T-cell (primary cell): ENCODE results near the gene ANKS1A. TPM values are rescaled to one million over a fixed set of nuclear protein-coding genes. Genes with fewer than 3 reads are reported as not detected.
"Not testable (repeated sequence)": the region's sequence is repeated elsewhere in the genome, so short reads cannot be mapped to it uniquely, and the experiment has no call there.

Experiments
- ATAC-seq, 4 experiments: fragments of 200-7000 bp in 3 of 4; fragments of 150-1000 bp in 1 of 4; cut with Tn5 transposase; replicated peaks in 1 of 4; 1 replicate in 3 of 4; 2 replicates in 1 of 4; pipeline ENCODE4 v1.10.0; 2021; ENCODE audit warnings: moderate library complexity in 3 of 4, mild to moderate bottlenecking in 2 of 4, moderate number of reproducible peaks in 1 of 4
- CTCF ChIA-PET, 2 donors: fragments of 300-600 bp; sonication (Branson Sonifier 250); formaldehyde crosslinking; loops; one replicate each; lab custom pipeline; 2022; ENCODE audit warnings: antibody characterized with exemption in 2 of 2; lab: Charles Lee
- POLR2A ChIA-PET, 2 donors: fragments of 300-600 bp; sonication (Branson Sonifier 250); formaldehyde crosslinking; loops; one replicate each; lab custom pipeline; 2022; ENCODE audit warnings: antibody characterized with exemption in 2 of 2; lab: Charles Lee
- DNase-seq, 35 experiments: peaks; one replicate each; pipeline versions ENCODE4 v3.0.0 to v3.0.0-alpha.2; 2013 to 2023
- H3K27ac ChIP-seq: one replicate; pipeline ENCODE4 v1.5.1; 2013; ENCODE audit warnings: low read length
- H3K27me3 ChIP-seq, 2 experiments: replicated peaks in 1 of 2; 1 replicate in 1 of 2; 2 replicates in 1 of 2; pipeline versions ENCODE4 v1.6.1 to v1.7.0; 2013; ENCODE audit warnings: low read length in 1 of 2, mixed read lengths in 1 of 2; ENCODE audit not compliant: control insufficient read depth in 2 of 2, insufficient read depth in 2 of 2; ENCODE audit errors: extremely low read depth in 1 of 2
- H3K36me3 ChIP-seq, 2 donors: 1 replicate in 1 of 2; 2 replicates in 1 of 2; pipeline versions ENCODE4 v1.6.1 to v1.7.0; 2013; ENCODE audit warnings: low read length in 1 of 2; ENCODE audit not compliant: control insufficient read depth in 2 of 2, insufficient read depth in 1 of 2; ENCODE audit errors: extremely low read depth in 1 of 2
- H3K4me1 ChIP-seq, 2 experiments: 1 replicate in 1 of 2; 2 replicates in 1 of 2; pipeline versions ENCODE4 v1.6.1 to v1.7.0; 2013; ENCODE audit warnings: low read length in 2 of 2, mixed read lengths in 1 of 2; ENCODE audit not compliant: insufficient read depth in 2 of 2, control insufficient read depth in 1 of 2; ENCODE audit errors: extremely low read depth in 1 of 2
- H3K4me3 ChIP-seq, 2 donors: 1 replicate in 1 of 2; 2 replicates in 1 of 2; pipeline versions ENCODE4 v1.5.1 to v1.7.0; 2013; ENCODE audit warnings: mild to moderate bottlenecking in 2 of 2, low read length in 1 of 2, moderate library complexity in 1 of 2; ENCODE audit not compliant: control insufficient read depth in 1 of 2; ENCODE audit errors: extremely low read depth in 1 of 2
- H3K9me3 ChIP-seq: 2 replicates; pipeline ENCODE4 v1.7.0; 2013
- H3K27ac Mint-ChIP-seq, 2 donors: one replicate each; pipeline ENCODE4 v1.8.0; 2020 to 2021; ENCODE audit warnings: mild to moderate bottlenecking in 2 of 2, mixed read lengths in 2 of 2
- H3K27me3 Mint-ChIP-seq, 2 donors: one replicate each; pipeline ENCODE4 v1.8.0; 2021 to 2022; ENCODE audit warnings: mixed read lengths in 2 of 2
- H3K36me3 Mint-ChIP-seq: one replicate; pipeline ENCODE4 v1.8.0; 2021; ENCODE audit warnings: mixed read lengths
- H3K4me1 Mint-ChIP-seq, 3 donors: one replicate each; pipeline ENCODE4 v1.8.0; 2020 to 2022; ENCODE audit warnings: mixed read lengths in 3 of 3, mild to moderate bottlenecking in 1 of 3
- H3K4me3 Mint-ChIP-seq, 3 donors: one replicate each; pipeline ENCODE4 v1.8.0; 2020 to 2022; ENCODE audit warnings: mild to moderate bottlenecking in 3 of 3, mixed read lengths in 3 of 3, moderate library complexity in 3 of 3
- H3K9me3 Mint-ChIP-seq, 3 donors: one replicate each; pipeline ENCODE4 v1.8.0; 2020 to 2022; ENCODE audit warnings: mixed read lengths in 3 of 3
- WGBS: methylation state at CpG from one replicate; pipeline ENCODE4 v1.1.5; 2013; ENCODE audit warnings: missing lambda C conversion rate; ENCODE audit not compliant: insufficient coverage; 5-methylcytosine and 5-hydroxymethylcytosine counted together
- total RNA-seq, 35 experiments: library from RNA in 6 of 35; stranded (reverse) in 6 of 35; fragments of 120-200 nt in 1 of 35; gene quantifications; one replicate each; pipeline versions ENCODE4 v1.2.1 to v1.2.4 and lab custom pipeline; 2013 to 2026

Gene ANKS1A
- total RNA-seq, 5 donors from 2014 or later (not counting 1 experiment from before 2014, with no cell fraction given) = 11.1 to 14.4 (median 11.7) TPM

DNA sequence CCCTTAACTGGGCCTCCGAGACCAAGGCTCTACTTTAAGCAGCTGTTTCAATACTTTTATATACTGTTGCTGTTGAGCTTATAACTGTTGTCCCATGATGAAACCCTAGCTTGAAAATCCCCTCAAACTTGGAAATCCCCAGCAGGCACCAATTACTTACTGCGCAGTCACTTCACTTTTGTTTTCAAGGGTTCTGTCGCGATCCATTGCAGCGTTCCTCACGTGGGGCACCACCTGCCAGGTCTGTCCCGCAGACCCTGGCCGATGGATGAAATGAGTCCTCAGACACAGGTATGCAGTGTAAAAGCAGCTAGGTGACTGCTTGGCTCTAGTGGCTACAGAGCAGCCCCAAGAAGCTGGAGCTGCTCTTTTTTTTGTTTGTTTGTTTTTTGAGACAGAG, 218.2 kb downstream of the ANKS1A start:
- H3K4me3 Mint-ChIP-seq, H3K9me3 ChIP-seq, H3K4me1 Mint-ChIP-seq, DNase-seq, POLR2A ChIA-PET, CTCF ChIA-PET, H3K27ac Mint-ChIP-seq, H3K36me3 Mint-ChIP-seq, H3K4me3 ChIP-seq, ATAC-seq, H3K4me1 ChIP-seq, H3K27ac ChIP-seq, H3K36me3 ChIP-seq, H3K27me3 ChIP-seq: not testable (repeated sequence)
- peaks cover 11 to 14% of the 10 kb centered on the region in 2 donors for H3K27me3 Mint-ChIP-seq
- H3K9me3 Mint-ChIP-seq = peaks cover 0 to 10% (median 10%) of the 10 kb centered on the region in 3 donors
- WGBS = 54% methylated on average over 7 of the region's 8 CpGs

DNA sequence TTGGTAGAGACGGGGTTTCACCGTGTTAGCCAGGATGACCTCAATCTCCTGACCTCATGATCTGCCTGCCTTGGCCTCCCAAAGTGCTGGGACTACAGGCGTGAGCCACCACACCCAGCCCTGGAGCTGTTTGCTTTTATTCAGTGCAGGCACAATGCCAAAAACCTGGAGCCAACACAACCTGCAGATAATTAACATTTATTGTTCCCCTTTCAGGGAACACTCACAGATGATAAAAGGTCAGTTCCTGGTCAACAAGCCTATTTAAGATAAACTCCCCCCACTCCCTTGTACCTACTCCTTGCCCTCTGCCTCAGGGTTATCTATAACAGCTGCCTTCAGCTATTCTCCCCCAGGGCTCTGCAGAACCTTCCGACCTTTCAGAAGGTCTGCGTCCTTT, 218.7 kb downstream of the ANKS1A start:
- DNase-seq, H3K36me3 Mint-ChIP-seq, H3K4me3 ChIP-seq, CTCF ChIA-PET, H3K27me3 ChIP-seq, H3K36me3 ChIP-seq, H3K4me1 Mint-ChIP-seq, H3K4me1 ChIP-seq, POLR2A ChIA-PET, H3K27ac ChIP-seq, H3K27ac Mint-ChIP-seq, ATAC-seq, H3K9me3 ChIP-seq, H3K4me3 Mint-ChIP-seq: not testable (repeated sequence)
- H3K9me3 Mint-ChIP-seq = peaks cover 0 to 10% (median 10%) of the 10 kb centered on the region in 3 donors
- 85% methylated on average over 3 of the region's 5 CpGs for WGBS
- peaks cover 11 to 14% of the 10 kb centered on the region in 2 donors for H3K27me3 Mint-ChIP-seq

DNA sequence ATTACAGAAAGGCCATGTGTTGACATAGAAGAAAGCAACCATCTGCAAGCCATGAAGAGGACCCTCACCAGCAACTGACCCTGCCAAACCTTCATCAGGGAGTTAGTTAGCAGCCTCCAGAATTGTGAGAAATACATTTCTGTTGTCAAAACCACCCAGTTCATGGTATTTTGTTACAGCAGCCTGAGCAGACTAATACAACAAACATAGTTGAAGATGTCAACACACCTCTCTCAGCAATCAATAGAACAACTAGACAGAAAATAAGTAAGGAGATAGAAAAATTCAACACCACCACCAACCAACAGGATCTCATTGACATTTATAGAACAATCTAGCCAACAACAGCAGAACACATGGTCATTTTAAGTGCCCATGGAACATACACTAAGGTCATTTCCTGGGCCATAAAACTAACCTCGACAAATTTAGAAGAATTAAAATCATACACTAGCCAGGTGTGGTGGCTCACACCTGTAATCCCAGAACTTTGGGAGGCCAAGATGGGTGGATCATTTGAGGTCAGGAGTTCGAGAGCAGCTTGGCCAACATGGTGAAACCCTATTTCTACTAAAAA, 219.3 kb downstream of the ANKS1A start:
- peaks cover 11 to 14% of the 10 kb centered on the region in 2 donors for H3K27me3 Mint-ChIP-seq
- CTCF ChIA-PET = no interaction called here
- no CpG with 5 or more reads among the region's 2 CpGs for WGBS

DNA sequence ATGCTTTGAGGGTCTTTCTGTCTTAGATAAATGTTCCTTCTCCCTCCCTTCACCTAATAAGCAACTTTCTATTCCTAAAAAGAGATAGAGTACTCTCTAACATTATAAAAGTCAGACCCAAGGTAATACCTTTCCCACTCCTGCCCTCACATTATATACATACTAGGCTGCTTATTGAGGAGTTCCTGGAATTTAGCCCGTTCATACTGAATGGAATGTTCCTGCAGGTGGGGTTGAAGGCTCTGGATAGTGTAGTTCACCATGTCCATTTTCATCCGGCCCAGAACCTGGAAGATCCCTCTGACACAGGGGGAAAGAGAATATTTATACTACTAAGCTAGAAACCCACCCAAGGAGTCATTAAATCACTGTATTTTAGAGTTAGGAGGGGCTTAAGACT, 231.7 kb downstream of the ANKS1A start:
- H3K27ac ChIP-seq = no peak overlapping the region
- no peaks in the 10 kb centered on the region for H3K36me3 Mint-ChIP-seq
- DNase-seq = no peak
- ChIA-PET POLR2A (no interaction called here), CTCF (no interaction called here)
- no peaks in the 10 kb centered on the region for H3K4me1 Mint-ChIP-seq
- H3K27me3 Mint-ChIP-seq = peaks cover 4 to 6% of the 10 kb centered on the region in 2 donors
- H3K4me3 Mint-ChIP-seq = no peak overlapping the region
- peaks cover 0 to 3% of the 10 kb centered on the region in 2 experiments for H3K27me3 ChIP-seq
- H3K4me3 ChIP-seq = no peak overlapping the region
- H3K9me3 Mint-ChIP-seq = peaks cover 0 to 4% (median 2%) of the 10 kb centered on the region in 3 donors
- H3K36me3 ChIP-seq = no peaks in the 10 kb centered on the region
- no peak for ATAC-seq
- no peaks in the 10 kb centered on the region for H3K9me3 ChIP-seq
- no CpG with 5 or more reads among the region's 2 CpGs for WGBS
- H3K4me1 ChIP-seq = no peaks in the 10 kb centered on the region
- H3K27ac Mint-ChIP-seq = no peak overlapping the region

More for the DNA sequence above, 219.3 kb downstream of the ANKS1A start:
- peaks cover 0 to 6% of the 10 kb centered on the region in 2 experiments for H3K27me3 ChIP-seq
- Mint-ChIP-seq H3K4me3 (no peak overlapping the region), H3K36me3 (no peaks in the 10 kb centered on the region), H3K9me3 (peaks cover 0 to 10% (median 10%) of the 10 kb centered on the region in 3 donors), H3K4me1 (no peaks in the 10 kb centered on the region), H3K27ac (no peak overlapping the region)
- H3K4me1 ChIP-seq = no peaks in the 10 kb centered on the region
- no peak for DNase-seq
- no peaks in the 10 kb centered on the region for H3K36me3 ChIP-seq
- no peak overlapping the region for H3K4me3 ChIP-seq
- POLR2A ChIA-PET = no interaction called here
- H3K9me3 ChIP-seq = no peaks in the 10 kb centered on the region
- ATAC-seq = no peak
- no peak overlapping the region for H3K27ac ChIP-seq

DNA sequence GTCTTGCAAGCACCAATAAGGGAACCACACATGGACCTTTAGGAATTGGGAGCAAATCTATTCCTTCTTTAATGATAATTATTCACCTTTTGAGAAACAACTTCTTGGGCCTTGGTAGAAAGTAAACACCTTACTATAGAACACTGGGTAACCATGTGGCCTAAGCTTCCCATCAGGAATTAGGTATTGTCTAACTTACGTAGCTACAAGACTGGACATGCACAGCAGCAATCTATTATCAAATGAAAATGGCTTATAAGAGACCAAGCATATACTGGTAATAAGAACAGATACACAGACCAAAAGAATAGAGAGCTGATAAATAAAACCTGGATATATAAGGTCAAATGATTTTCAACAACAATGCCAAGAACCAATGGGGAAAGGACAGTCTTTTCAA, 235.3 kb downstream of the ANKS1A start:
- Histone ChIP-seq H3K27ac (no peak overlapping the region), H3K9me3 (no peaks in the 10 kb centered on the region), H3K4me3 (no peak overlapping the region), H3K4me1 (no peaks in the 10 kb centered on the region), H3K27me3 (peaks cover 0 to 5% of the 10 kb centered on the region in 2 experiments), H3K36me3 (no peaks in the 10 kb centered on the region)
- H3K4me3 Mint-ChIP-seq = no peak overlapping the region
- peaks cover 0 to 4% (median 2%) of the 10 kb centered on the region in 3 donors for H3K9me3 Mint-ChIP-seq
- CTCF ChIA-PET = no interaction called here
- DNase-seq = no peak
- no peaks in the 10 kb centered on the region for H3K36me3 Mint-ChIP-seq
- H3K27me3 Mint-ChIP-seq = peaks cover 4 to 6% of the 10 kb centered on the region in 2 donors
- H3K27ac Mint-ChIP-seq = no peak overlapping the region
- WGBS = no CpG with 5 or more reads among the region's 1 CpG
- no peak for ATAC-seq
- POLR2A ChIA-PET = no interaction called here
- H3K4me1 Mint-ChIP-seq = no peaks in the 10 kb centered on the region

DNA sequence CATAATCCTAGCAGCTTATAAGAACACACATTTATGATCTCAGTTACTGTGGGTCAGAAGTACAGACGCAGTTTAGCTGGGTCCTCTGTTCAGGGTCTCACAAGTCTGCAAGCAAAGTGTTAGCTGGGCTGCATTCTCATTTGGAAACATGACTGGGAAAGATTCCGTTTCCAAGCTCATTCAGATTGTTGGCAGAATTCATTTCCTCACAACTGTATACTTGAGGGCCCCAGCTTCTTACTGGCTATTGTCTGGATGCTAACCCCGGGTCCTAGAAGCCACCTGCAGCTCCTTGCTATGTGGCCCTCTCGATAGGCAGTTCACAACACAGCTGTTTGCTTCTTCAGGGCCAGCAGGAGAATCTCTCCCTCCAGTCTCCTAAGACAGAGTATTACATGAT, 239.0 kb downstream of the ANKS1A start:
- Histone ChIP-seq H3K4me3 (no peak overlapping the region), H3K4me1 (no peaks in the 10 kb centered on the region), H3K36me3 (no peaks in the 10 kb centered on the region), H3K27me3 (peaks cover 0 to 5% of the 10 kb centered on the region in 2 experiments), H3K27ac (no peak overlapping the region), H3K9me3 (no peaks in the 10 kb centered on the region)
- no peaks in the 10 kb centered on the region for H3K4me1 Mint-ChIP-seq
- peaks cover 0 to 1% (median 0%) of the 10 kb centered on the region in 3 donors for H3K9me3 Mint-ChIP-seq
- 78% methylated on average over 2 of the region's 4 CpGs for WGBS
- no peak overlapping the region for H3K4me3 Mint-ChIP-seq
- no peak overlapping the region for H3K27ac Mint-ChIP-seq
- POLR2A ChIA-PET = no interaction called here
- H3K27me3 Mint-ChIP-seq = peaks cover 11 to 12% of the 10 kb centered on the region in 2 donors
- no peaks in the 10 kb centered on the region for H3K36me3 Mint-ChIP-seq
- ATAC-seq = no peak
- CTCF ChIA-PET = interaction anchor here in 1 of 2 donors (1.5 kb wide), 1 partner anchor 11 kb away, joined by 3 read pairs; no protein-coding TSS in a partner anchor
- DNase-seq = no peak
